ENCODE measurements around the gene TDRD9. TPM values are rescaled to one million over a fixed set of nuclear protein-coding genes. Genes with fewer than 3 reads are reported as not detected.

Gene TDRD9
- total RNA-seq, 1 experiment from 2014 or later = not detected

- no peak for DNase-seq (ENCODE audit: low read depth)
These were observed 162.0 kb downstream of the TDRD9 start for GRCh38 chr14:104090071-104090748.

GRCh38 chr14:104091061-104091926, 163.0 kb downstream of the TDRD9 start:
- no peak for DNase-seq (ENCODE audit: low read depth)

- DNase-seq (ENCODE audit: low read depth) = no peak
These were observed 163.9 kb downstream of the TDRD9 start for GRCh38 chr14:104091927-104092771.

- no peak for DNase-seq (ENCODE audit: low read depth)
These were observed 164.7 kb downstream of the TDRD9 start for GRCh38 chr14:104092931-104093365.

- DNase-seq (ENCODE audit: low read depth) = peak; percentile 4
These were observed 165.3 kb downstream of the TDRD9 start for GRCh38 chr14:104093366-104094055.

- DNase-seq (ENCODE audit: low read depth) = no peak
These were observed 165.9 kb downstream of the TDRD9 start for GRCh38 chr14:104094056-104094708.

GRCh38 chr14:104094709-104095425, 166.6 kb downstream of the TDRD9 start:
- no peak for DNase-seq (ENCODE audit: low read depth)

- no peak for DNase-seq (ENCODE audit: low read depth)
These were observed 167.4 kb downstream of the TDRD9 start for GRCh38 chr14:104095426-104096310.

- DNase-seq (ENCODE audit: low read depth) = no peak
These were observed 168.1 kb downstream of the TDRD9 start for GRCh38 chr14:104096318-104096717.

- DNase-seq (ENCODE audit: low read depth) = no peak
These were observed 168.8 kb downstream of the TDRD9 start for GRCh38 chr14:104096751-104097700.

GRCh38 chr14:104098272-104099095, 170.2 kb downstream of the TDRD9 start:
- DNase-seq (ENCODE audit: low read depth) = no peak

- DNase-seq (ENCODE audit: low read depth) = no peak
These were observed 171.1 kb downstream of the TDRD9 start for GRCh38 chr14:104099096-104100041.

GRCh38 chr14:104100171-104101085, 172.2 kb downstream of the TDRD9 start:
- DNase-seq (ENCODE audit: low read depth) = no peak

GRCh38 chr14:104101086-104101621, 172.9 kb downstream of the TDRD9 start:
- no peak for DNase-seq (ENCODE audit: low read depth)

Data from RPMI7951 (cell line).